Right cardiac atrium (tissue), 5 donors: Measurements from ENCODE around the gene MYOD1. TPM values are rescaled to one million over a fixed set of nuclear protein-coding genes. Genes with fewer than 3 reads are reported as not detected.

Source experiments
- ATAC-seq, 2 donors: fragments of 200-7000 bp; cut with Tn5 transposase; one replicate each; pipeline versions ENCODE4 v1.8.0 to v1.9.1; 2020; ENCODE audit warnings: moderate library complexity in 2 of 2, mild to moderate bottlenecking in 1 of 2
- DNase-seq, 3 donors: peaks; one replicate each; pipeline ENCODE4 v3.0.0-alpha.2; 2020
- H3K27ac ChIP-seq: one replicate; pipeline ENCODE4 v1.5.1; 2013; ENCODE audit warnings: mild to moderate bottlenecking, low read length, control low read depth, moderate library complexity
- H3K27me3 ChIP-seq: one replicate; pipeline ENCODE4 v1.6.1; 2013; ENCODE audit not compliant: control insufficient read depth, insufficient read depth
- H3K4me1 ChIP-seq: one replicate; pipeline ENCODE4 v1.6.1; 2013; ENCODE audit warnings: low read length; ENCODE audit not compliant: control insufficient read depth, insufficient read depth
- H3K4me3 ChIP-seq: one replicate; pipeline ENCODE4 v1.5.1; 2013; ENCODE audit warnings: low read length, control low read depth
- H3K9me3 ChIP-seq: one replicate; pipeline ENCODE4 v1.6.1; 2013; ENCODE audit warnings: low read length; ENCODE audit not compliant: control insufficient read depth
- WGBS: extraction: QIAGEN DNeasy Blood & Tissue Kit; methylation state at CpG from one replicate; pipeline ENCODE4 v1.1.7; 2013; 5-methylcytosine and 5-hydroxymethylcytosine counted together
- intact Hi-C, 4 donors: fragments of 100-400 bp; cut with DNase I; formaldehyde crosslinking; loops; one replicate each; pipeline versions ENCODE4 v1.11.0 to v1.14.0; 2022 to 2023
- polyA plus RNA-seq: library from polyadenylated mRNA; stranded (reverse); fragments of 200-250 nt; gene quantifications from one replicate; pipeline ENCODE4 v1.2.3, GENCODE V29; 2013
- total RNA-seq, 4 donors: library from RNA; stranded (reverse); fragmentation: NEBNext Ultra II Directional; extraction: Animal tissue kit (Norgen Biotek cat#: 25700); gene quantifications; one replicate each; pipeline ENCODE4 v1.2.1, GENCODE V29; 2021
- donor health status: healthy with polysubstance abuse.
- donor health status: DM: no; HTN: yes; CAD: no.
- donor health status: DM: no; HTN: no; CAD: no.
- donor health status: DM: no; HTN: yes; CAD: no; lungs with severe emphysema.
- donor health status: DM: yes; HTN: yes; CAD: no.

MYOD1 gene
- total and polyA plus RNA-seq, 5 donors: not detected

GRCh38 chr11:17692931-17693330 lies 26.4 kb upstream of the MYOD1 start:
- ATAC-seq: no peak
- intact Hi-C loops: no loop called here
- H3K27ac ChIP-seq: no peak overlapping the region
- DNase-seq: no peak
- H3K27me3 ChIP-seq: no peaks in the 10 kb centered on the region
- no peaks in the 10 kb centered on the region for H3K9me3 ChIP-seq
- H3K4me3 ChIP-seq: no peak overlapping the region
- H3K4me1 ChIP-seq: no peaks in the 10 kb centered on the region
- WGBS: 54% methylated on average over 7 of the region's 7 CpGs

GRCh38 chr11:17693531-17693930 lies 25.8 kb upstream of the MYOD1 start:
- Histone ChIP-seq H3K4me1 (no peaks in the 10 kb centered on the region), H3K4me3 (no peak overlapping the region), H3K9me3 (no peaks in the 10 kb centered on the region), H3K27me3 (no peaks in the 10 kb centered on the region), H3K27ac (no peak overlapping the region)
- 68% methylated on average over 4 of the region's 4 CpGs for WGBS
- intact Hi-C loops: no loop called here
- DNase-seq (no peak), ATAC-seq (no peak)

- DNase-seq (no peak), ATAC-seq (no peak)
- Histone ChIP-seq H3K4me1 (no peaks in the 10 kb centered on the region), H3K27me3 (no peaks in the 10 kb centered on the region), H3K4me3 (no peak overlapping the region), H3K9me3 (no peaks in the 10 kb centered on the region), H3K27ac (no peak overlapping the region)
- WGBS: 80% methylated on average over 10 of the region's 10 CpGs
- intact Hi-C loops: no loop called here
These were observed 24.8 kb upstream of the MYOD1 start for GRCh38 chr11:17694494-17695110.

- peak; percentile 17 to 25 for ATAC-seq
- 10% methylated on average over 68 of the region's 68 CpGs for WGBS
- no peak overlapping the region for H3K4me3 ChIP-seq
These were observed 23.6 kb upstream of the MYOD1 start for GRCh38 chr11:17695454-17696441.

GRCh38 chr11:17696741-17697140 lies 22.6 kb upstream of the MYOD1 start:
- H3K9me3 ChIP-seq: no peaks in the 10 kb centered on the region
- DNase-seq (no peak), ATAC-seq (no peak)
- WGBS: 75% methylated on average over 5 of the region's 5 CpGs
- no peak overlapping the region for H3K4me3 ChIP-seq
- no peaks in the 10 kb centered on the region for H3K27me3 ChIP-seq
- intact Hi-C loops: no loop called here
- no peaks in the 10 kb centered on the region for H3K4me1 ChIP-seq
- H3K27ac ChIP-seq: no peak overlapping the region

More at GRCh38 chr11:17695454-17696441, 23.6 kb upstream of the MYOD1 start:
- Histone ChIP-seq H3K27me3 (no peaks in the 10 kb centered on the region), H3K27ac (no peak overlapping the region), H3K4me1 (no peaks in the 10 kb centered on the region), H3K9me3 (no peaks in the 10 kb centered on the region)
- no peak for DNase-seq
- intact Hi-C loops: no loop called here

GRCh38 chr11:17697175-17697949 lies 22.0 kb upstream of the MYOD1 start:
- DNase-seq (no peak), ATAC-seq (no peak)
- no peak overlapping the region for H3K4me3 ChIP-seq
- no peaks in the 10 kb centered on the region for H3K4me1 ChIP-seq
- whole genome bisulfite sequencing: 65% methylated on average over 6 of the region's 6 CpGs
- H3K27ac ChIP-seq: no peak overlapping the region
- H3K9me3 ChIP-seq: no peaks in the 10 kb centered on the region
- H3K27me3 ChIP-seq: no peaks in the 10 kb centered on the region
- intact Hi-C loops: no loop called here

GRCh38 chr11:17699147-17700114 lies 19.9 kb upstream of the MYOD1 start:
- 73% methylated on average over 5 of the region's 5 CpGs for WGBS
- ATAC-seq (no peak), DNase-seq (no peak)
- H3K4me3 ChIP-seq: no peak overlapping the region
- no peaks in the 10 kb centered on the region for H3K4me1 ChIP-seq
- H3K27ac ChIP-seq: no peak overlapping the region
- H3K9me3 ChIP-seq: no peaks in the 10 kb centered on the region
- H3K27me3 ChIP-seq: no peaks in the 10 kb centered on the region
- intact Hi-C loops: no loop called here

- no peaks in the 10 kb centered on the region for H3K9me3 ChIP-seq
- no peaks in the 10 kb centered on the region for H3K4me1 ChIP-seq
- 72% methylated on average over 4 of the region's 4 CpGs for WGBS
- ATAC-seq: no peak
- no peak for DNase-seq
- intact Hi-C loops: no loop called here
- H3K27ac ChIP-seq: no peak overlapping the region
- H3K27me3 ChIP-seq: no peaks in the 10 kb centered on the region
- no peak overlapping the region for H3K4me3 ChIP-seq
These were observed 18.4 kb upstream of the MYOD1 start for GRCh38 chr11:17700991-17701390.

- Histone ChIP-seq H3K4me1 (no peaks in the 10 kb centered on the region), H3K27me3 (no peaks in the 10 kb centered on the region), H3K4me3 (no peak overlapping the region), H3K9me3 (no peaks in the 10 kb centered on the region), H3K27ac (no peak overlapping the region)
- intact Hi-C loops: no loop called here
- no peak for ATAC-seq
- no peak for DNase-seq
- WGBS: 69% methylated on average over 5 of the region's 5 CpGs
These were observed 16.5 kb upstream of the MYOD1 start for GRCh38 chr11:17702876-17703275.

- no peak for ATAC-seq
- no peak for DNase-seq
- no peaks in the 10 kb centered on the region for H3K9me3 ChIP-seq
- no peaks in the 10 kb centered on the region for H3K4me1 ChIP-seq
- H3K27me3 ChIP-seq: no peaks in the 10 kb centered on the region
- no peak overlapping the region for H3K27ac ChIP-seq
- WGBS: 94% methylated on average over 2 of the region's 2 CpGs
- intact Hi-C loops: no loop called here
- no peak overlapping the region for H3K4me3 ChIP-seq
These were observed 15.4 kb upstream of the MYOD1 start for GRCh38 chr11:17703951-17704350.
